IMR-90 (cell line): Measurements from ENCODE around the gene ECM2. TPM values are rescaled to one million over a fixed set of nuclear protein-coding genes. Genes with fewer than 3 reads are reported as not detected.

Experiments
- ATAC-seq: fragments of 200-7000 bp; cut with Tn5 transposase; 2 replicates; pipeline ENCODE4 v1.9.1; 2020; ENCODE audit warnings: low read depth, mild to moderate bottlenecking, moderate library complexity
- BruUV-seq: library from RNA; stranded (reverse); fragments of 400-500 nt; replicated peaks from 2 replicates; lab custom pipeline; 2021; lab: Mats Ljungman, UMichigan
- CTCF ChIA-PET: fragments of 300-600 bp; formaldehyde crosslinking; extraction: SDS; loops from one replicate; lab custom pipeline; 2021; ENCODE audit warnings: antibody characterized with exemption; lab: Yijun Ruan, JAX
- POLR2A ChIA-PET: fragments of 300-600 bp; sonication (Branson Sonifier 250); formaldehyde crosslinking; loops from one replicate; lab custom pipeline; 2022; ENCODE audit warnings: antibody characterized with exemption; ENCODE audit not compliant: unreplicated experiment; lab: Charles Lee
- DNase-seq: peaks from one replicate; pipeline ENCODE4 v3.0.0; 2013
- H2AFZ ChIP-seq: replicated peaks from 2 replicates; pipeline ENCODE3; 2013; ENCODE audit warnings: low read length, mild to moderate bottlenecking; ENCODE audit not compliant: poor library complexity
- H2AK5ac ChIP-seq: 2 replicates; pipeline ENCODE4 v1.6.1; 2013; ENCODE audit warnings: low read depth, low read length, inconsistent platforms
- H2AK9ac ChIP-seq: replicated peaks from 2 replicates; pipeline ENCODE3; 2013; ENCODE audit warnings: mild to moderate bottlenecking, low read depth, low read length, moderate library complexity; ENCODE audit not compliant: poor library complexity
- H2BK120ac ChIP-seq: 2 replicates; pipeline ENCODE4 v1.6.1; 2013; ENCODE audit warnings: low read depth, low read length, inconsistent platforms
- H2BK15ac ChIP-seq: 3 replicates; pipeline ENCODE4 v1.6.1; 2013; ENCODE audit warnings: low read depth, low read length, inconsistent platforms
- H2BK20ac ChIP-seq: 2 replicates; pipeline ENCODE4 v1.6.1; 2013; ENCODE audit warnings: low read depth, mild to moderate bottlenecking, inconsistent platforms, low read length, moderate library complexity
- H2BK5ac ChIP-seq: 2 replicates; pipeline ENCODE4 v1.6.1; 2013; ENCODE audit warnings: mild to moderate bottlenecking, low read depth, low read length, inconsistent platforms; ENCODE audit not compliant: poor library complexity, severe bottlenecking
- H3K14ac ChIP-seq: replicated peaks from 2 replicates; pipeline ENCODE4 v1.6.1; 2013; ENCODE audit warnings: low read depth, low read length, inconsistent platforms
- H3K18ac ChIP-seq: 2 replicates; pipeline ENCODE4 v1.6.1; 2013; ENCODE audit warnings: low read depth, low read length, control low read depth
- H3K23ac ChIP-seq: 2 replicates; pipeline ENCODE4 v1.6.1; 2013; ENCODE audit warnings: low read depth, low read length, inconsistent platforms
- H3K27ac ChIP-seq: 2 replicates; pipeline ENCODE4 v1.5.1; 2013; ENCODE audit warnings: mild to moderate bottlenecking, control low read depth, low read length; ENCODE audit not compliant: insufficient read depth
- H3K27me3 ChIP-seq: 2 replicates; pipeline ENCODE4 v1.6.1; 2013; ENCODE audit warnings: low read length; ENCODE audit not compliant: control insufficient read depth, insufficient read depth
- H3K36me3 ChIP-seq: 2 replicates; pipeline ENCODE4 v1.6.1; 2013; ENCODE audit warnings: low read length, mixed read lengths; ENCODE audit not compliant: control insufficient read depth, insufficient read depth
- H3K4ac ChIP-seq: 2 replicates; pipeline ENCODE4 v1.6.1; 2013; ENCODE audit warnings: low read depth, low read length, inconsistent platforms
- H3K4me1 ChIP-seq: 2 replicates; pipeline ENCODE4 v1.6.1; 2013; ENCODE audit warnings: low read length, mixed read lengths; ENCODE audit not compliant: control insufficient read depth, insufficient read depth
- H3K4me2 ChIP-seq: 2 replicates; pipeline ENCODE4 v1.6.1; 2013; ENCODE audit warnings: low read depth, mild to moderate bottlenecking, control low read depth, low read length, moderate library complexity
- H3K4me3 ChIP-seq: 2 replicates; pipeline ENCODE4 v1.5.1; 2013; ENCODE audit warnings: low read depth, mild to moderate bottlenecking, control low read depth, low read length, moderate library complexity; ENCODE audit not compliant: insufficient read depth
- H3K56ac ChIP-seq: 2 replicates; pipeline ENCODE4 v1.6.1; 2013; ENCODE audit warnings: low read length, inconsistent platforms; ENCODE audit not compliant: insufficient read depth; ENCODE audit errors: extremely low read depth
- H3K79me1 ChIP-seq, 2 experiments: 2 replicates each; pipeline ENCODE4 v1.6.1; 2013; ENCODE audit warnings: low read length in 2 of 2, inconsistent platforms in 1 of 2, low read depth in 1 of 2
- H3K9ac ChIP-seq: 2 replicates; pipeline ENCODE4 v1.6.1; 2013; ENCODE audit warnings: low read depth, low read length, control low read depth
- H3K9me1 ChIP-seq: 2 replicates; pipeline ENCODE4 v1.6.1; 2013; ENCODE audit warnings: low read length, inconsistent platforms; ENCODE audit not compliant: insufficient read depth
- H3K9me3 ChIP-seq: 2 replicates; pipeline ENCODE4 v1.6.1; 2013; ENCODE audit warnings: low read length; ENCODE audit not compliant: control insufficient read depth, insufficient read depth
- H4K20me1 ChIP-seq: 2 replicates; pipeline ENCODE4 v1.6.1; 2013; ENCODE audit warnings: low read length, inconsistent platforms; ENCODE audit not compliant: insufficient read depth
- H4K5ac ChIP-seq: 2 replicates; pipeline ENCODE4 v1.6.1; 2013; ENCODE audit warnings: mild to moderate bottlenecking, low read depth, low read length, control low read depth
- H4K8ac ChIP-seq, 2 experiments: 2 replicates each; pipeline ENCODE4 v1.6.1; 2013; ENCODE audit warnings: low read depth in 2 of 2, low read length in 2 of 2, control low read depth in 1 of 2, inconsistent platforms in 1 of 2
- H4K91ac ChIP-seq: 2 replicates; pipeline ENCODE4 v1.6.1; 2013; ENCODE audit warnings: low read depth, low read length, inconsistent platforms; ENCODE audit not compliant: insufficient read depth
- BHLHE40 ChIP-seq: fragments of 150-350 bp; IDR thresholded peaks from 2 replicates; pipeline ENCODE4 v1.6.1; 2016; ENCODE audit warnings: mild to moderate bottlenecking, low read depth, low read length
- CTCF ChIP-seq: conservative IDR thresholded peaks from 2 replicates; pipeline ENCODE4 v1.5.1; 2012; ENCODE audit warnings: mild to moderate bottlenecking, low read depth, low read length, improper control_type of control experiment
- MAZ ChIP-seq: IDR thresholded peaks from 2 replicates; pipeline ENCODE4 v1.6.1; 2012; ENCODE audit warnings: low read depth, mild to moderate bottlenecking, low read length, improper control_type of control experiment, moderate library complexity, borderline replicate concordance
- MXI1 ChIP-seq: IDR thresholded peaks from 2 replicates; pipeline ENCODE4 v1.6.1; 2012; ENCODE audit warnings: low read depth, mild to moderate bottlenecking, low read length, moderate library complexity, borderline replicate concordance
- NFE2L2 ChIP-seq: fragments of 150-350 bp; IDR thresholded peaks from 2 replicates; pipeline ENCODE4 v1.6.1; 2016; ENCODE audit warnings: low read depth, mild to moderate bottlenecking, low read length
- RAD21 ChIP-seq: IDR thresholded peaks from 2 replicates; pipeline ENCODE4 v1.6.1; 2012; ENCODE audit warnings: low read length, improper control_type of control experiment
- RCOR1 ChIP-seq: IDR thresholded peaks from 2 replicates; pipeline ENCODE4 v1.6.1; 2012; ENCODE audit warnings: mild to moderate bottlenecking, low read length, improper control_type of control experiment; ENCODE audit not compliant: insufficient replicate concordance
- dilution Hi-C: fragments of 300-500 bp; cut with HindIII; formaldehyde crosslinking; loops from one replicate; pipeline ENCODE4 v1.14.3; 2018; ENCODE audit warnings: low sequenced_read_pairs; ENCODE audit not compliant: unreplicated experiment
- in situ Hi-C: fragments of 300-500 bp; cut with MboI; formaldehyde crosslinking; loops from 3 replicates; pipeline ENCODE4 v1.14.3; 2019; ENCODE audit warnings: low sequenced_read_pairs, inconsistent platforms, mixed read lengths
- intact Hi-C: fragments of 100-400 bp; cut with micrococcal nuclease; formaldehyde crosslinking; loops from 2 replicates; pipeline ENCODE4 v1.10.0; 2022
- polyA plus RNA-seq, 3 experiments: library from polyadenylated mRNA; depleted of rRNA; stranded (reverse); fragments of >200 nt; gene quantifications; 2 replicates each; pipeline ENCODE4 v1.2.3, GENCODE V29; 2012; ENCODE audit warnings: low replicate concordance in 1 of 3
- total RNA-seq: library from RNA; depleted of rRNA; stranded (reverse); fragments of >200 nt; gene quantifications from 2 replicates; pipeline ENCODE4 v1.2.3, GENCODE V29; 2012
- TF ChIP-seq, protein P1 (sequence below): fragments of 150-350 bp; IDR thresholded peaks from 2 replicates; pipeline ENCODE4 v1.6.1; 2017; ENCODE audit warnings: mild to moderate bottlenecking, antibody characterized with exemption, low read length, low read depth

Gene ECM2
- total and polyA plus RNA-seq, 2 of the 4 experiments (the other 2 are of a cell fraction): 0.26 to 0.36 TPM

DNA sequence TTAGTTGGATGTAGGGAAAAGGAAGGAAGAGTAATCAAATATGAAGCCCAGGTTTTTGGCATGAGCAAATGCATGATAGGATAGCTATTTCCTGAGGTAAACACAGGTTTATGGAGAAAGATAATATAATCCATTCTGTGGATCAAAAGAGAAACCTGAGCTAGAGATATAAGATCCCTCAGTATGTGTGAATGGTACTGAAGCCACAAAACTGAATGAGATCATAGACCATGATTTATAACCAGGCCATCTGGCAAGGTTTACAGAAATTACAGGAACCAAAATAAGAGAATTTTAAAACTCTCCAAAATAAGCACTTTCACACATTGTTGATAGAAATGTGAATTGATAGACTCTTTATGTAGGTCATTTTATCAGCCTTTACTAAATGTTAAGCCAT lies 28.7 kb upstream of the ECM2 start:
- ChIA-PET CTCF (interaction anchor here (0.6 kb wide), 1 partner anchor 37 kb away, joined by 3 read pairs; no protein-coding TSS in a partner anchor), POLR2A (interaction anchor here (0.6 kb wide), 1 partner anchor 36 kb away, joined by 9 read pairs; no protein-coding TSS in a partner anchor)
- H3K9ac ChIP-seq: no peak overlapping the region
- H2AFZ ChIP-seq: no peak overlapping the region
- no peak overlapping the region for H2BK120ac ChIP-seq
- no peak overlapping the region for H3K4ac ChIP-seq
- H2BK5ac ChIP-seq: no peak overlapping the region
- no peaks in the 10 kb centered on the region for H3K79me1 ChIP-seq
- H4K8ac ChIP-seq: no peak overlapping the region
- H2BK15ac ChIP-seq: no peak overlapping the region
- no peak overlapping the region for H2AK9ac ChIP-seq
- ATAC-seq (peak; percentile 50), DNase-seq (peak; percentile 73)
- H4K20me1 ChIP-seq: no peaks in the 10 kb centered on the region; the same call in 1 of the 2 replicates
- no TSS peak for BruUV-seq
- TF ChIP-seq, protein P1, sequence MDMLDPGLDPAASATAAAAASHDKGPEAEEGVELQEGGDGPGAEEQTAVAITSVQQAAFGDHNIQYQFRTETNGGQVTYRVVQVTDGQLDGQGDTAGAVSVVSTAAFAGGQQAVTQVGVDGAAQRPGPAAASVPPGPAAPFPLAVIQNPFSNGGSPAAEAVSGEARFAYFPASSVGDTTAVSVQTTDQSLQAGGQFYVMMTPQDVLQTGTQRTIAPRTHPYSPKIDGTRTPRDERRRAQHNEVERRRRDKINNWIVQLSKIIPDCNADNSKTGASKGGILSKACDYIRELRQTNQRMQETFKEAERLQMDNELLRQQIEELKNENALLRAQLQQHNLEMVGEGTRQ: no peak
- no peak for TF ChIP-seq RCOR1
- no peak for TF ChIP-seq CTCF
- TF ChIP-seq RAD21: no peak
- TF ChIP-seq MXI1: no peak
- TF ChIP-seq MAZ: no peak
- TF ChIP-seq NFE2L2: no peak
- TF ChIP-seq BHLHE40: no peak
- no peak overlapping the region for H4K91ac ChIP-seq
- peaks cover 5% of the 10 kb centered on the region for H3K9me1 ChIP-seq
- no peak overlapping the region for H2BK20ac ChIP-seq
- H3K36me3 ChIP-seq: no peaks in the 10 kb centered on the region
- H3K9me3 ChIP-seq: no peaks in the 10 kb centered on the region; the same call in 1 of the 2 replicates
- H3K56ac ChIP-seq: no peak overlapping the region
- H3K4me2 ChIP-seq: 0 out of 2 replicates have a peak overlapping the region, but pooled peaks have one; percentile 47
- in situ Hi-C loops: no loop called here
- no peak overlapping the region for H4K5ac ChIP-seq
- no peaks in the 10 kb centered on the region; the same call in 1 of the 2 replicates for H3K27me3 ChIP-seq
- no peak overlapping the region for H2AK5ac ChIP-seq
- dilution Hi-C loops: no loop called here
- no peak overlapping the region for H3K27ac ChIP-seq
- no peak overlapping the region for H3K4me3 ChIP-seq
- intact Hi-C loops: no loop called here
- no peak overlapping the region for H3K14ac ChIP-seq
- H3K4me1 ChIP-seq: peaks cover 14% of the 10 kb centered on the region
- no peak overlapping the region for H3K23ac ChIP-seq
- no peak overlapping the region for H3K18ac ChIP-seq
